ENCODE data around the gene TEX10.

The TEX10 gene

DNA sequence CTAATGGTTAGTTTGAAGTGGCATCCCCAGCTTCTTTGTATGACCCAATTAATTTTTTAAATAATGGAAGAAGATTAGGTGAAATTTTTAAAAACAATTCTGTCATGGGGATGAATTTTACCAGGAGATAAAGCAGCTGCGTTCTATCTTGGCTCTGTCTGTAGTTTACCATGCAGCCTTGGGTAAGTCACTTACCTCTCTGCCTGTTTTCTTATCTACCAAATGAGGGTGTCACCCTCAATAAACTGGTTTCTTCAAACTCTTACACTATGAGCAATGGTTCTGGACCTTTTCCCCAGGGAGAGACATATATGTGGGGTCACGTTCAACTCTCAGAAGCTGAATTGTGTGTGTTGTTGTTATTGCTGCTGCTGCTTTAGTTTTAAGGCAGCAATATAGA lies 71.7 kb downstream of the TEX10 start:
- H3K4me3 ChIP-seq (ENCODE audit: low read length): no peak overlapping the region
- no peak for DNase-seq (ENCODE audit: low read depth)
- no peak for TF ChIP-seq CTCF (conservative IDR thresholded peaks at IDR 0.05; ENCODE audit: low read depth, low read length)

GRCh38 chr9:100277166-100277979 lies 75.4 kb downstream of the TEX10 start:
- TF ChIP-seq CTCF (conservative IDR thresholded peaks at IDR 0.05; ENCODE audit: low read depth, low read length): no peak
- H3K4me3 ChIP-seq (ENCODE audit: low read length): no peak overlapping the region
- DNase-seq (ENCODE audit: low read depth): no peak

DNA sequence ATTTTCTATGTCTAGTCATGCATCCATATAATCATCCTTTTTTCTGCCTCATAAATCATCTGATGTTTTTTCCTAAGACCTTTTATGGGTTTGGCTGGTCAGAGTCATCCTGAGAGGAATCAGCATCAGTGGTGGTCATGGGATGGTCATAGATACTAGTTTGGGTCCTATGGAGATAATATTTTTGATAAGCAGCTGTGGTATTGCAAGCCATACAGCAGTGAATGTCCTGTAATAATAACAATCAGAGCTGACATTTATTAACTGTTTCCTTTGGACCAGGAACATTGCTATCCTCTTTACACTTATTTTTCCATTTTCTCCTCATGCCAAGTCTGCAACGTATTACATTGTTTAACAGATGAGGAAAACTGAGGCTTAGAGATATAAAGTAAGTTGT lies 83.1 kb downstream of the TEX10 start:
- no peak for TF ChIP-seq CTCF (conservative IDR thresholded peaks at IDR 0.05; ENCODE audit: low read depth, low read length)
- no peak for DNase-seq (ENCODE audit: low read depth)

GRCh38 chr9:100268271-100268670 lies 84.5 kb downstream of the TEX10 start:
- DNase-seq (ENCODE audit: low read depth): no peak
- TF ChIP-seq CTCF (conservative IDR thresholded peaks at IDR 0.05; ENCODE audit: low read depth, low read length): no peak
- H3K4me3 ChIP-seq (ENCODE audit: low read length): no peak overlapping the region

More for the DNA sequence above, 83.1 kb downstream of the TEX10 start:
- no peak overlapping the region for H3K4me3 ChIP-seq (ENCODE audit: low read length)

- no peak for DNase-seq (ENCODE audit: low read depth)
Observed at GRCh38 chr9:100267211-100267610, 85.5 kb downstream of the TEX10 start.

More at GRCh38 chr9:100267211-100267610, 85.5 kb downstream of the TEX10 start:
- no peak overlapping the region for H3K4me3 ChIP-seq (ENCODE audit: low read length)
- no peak for TF ChIP-seq CTCF (conservative IDR thresholded peaks at IDR 0.05; ENCODE audit: low read depth, low read length)

Data from retinal pigment epithelial cell (primary cell).